H1 (cell line): ENCODE data around the gene FSIP1. TPM values are rescaled to one million over a fixed set of nuclear protein-coding genes. Genes with fewer than 3 reads are reported as not detected.

Experiments
- CTCF ChIA-PET: fragments of 300-600 bp; sonication (Branson Sonifier 250); formaldehyde crosslinking; loops from one replicate; lab custom pipeline; 2021; ENCODE audit not compliant: partially characterized antibody; lab: Charles Lee
- POLR2A ChIA-PET: fragments of 300-600 bp; sonication (Branson Sonifier 250); formaldehyde crosslinking; loops from one replicate; lab custom pipeline; 2021; ENCODE audit warnings: inconsistent platforms; ENCODE audit not compliant: partially characterized antibody; lab: Charles Lee
- DNase-seq, 2 experiments: peaks; one replicate each; pipeline versions ENCODE4 v3.0.0 to v3.0.0-alpha.2; 2010 to 2022; ENCODE audit warnings: low spot score in 2 of 2, low read depth in 1 of 2, mixed read lengths in 1 of 2
- FAIRE-seq: peaks from 2 replicates; lab custom pipeline; 2011; peaks lifted over from hg19 to GRCh38; lab: Jason Lieb, UNC
- H2AFZ ChIP-seq: 2 replicates; pipeline ENCODE4 v1.8.1; 2012; ENCODE audit warnings: low read length, inconsistent platforms
- H2AK5ac ChIP-seq: 2 replicates; pipeline ENCODE4 v1.6.1; 2013; ENCODE audit warnings: low read depth, low read length
- H2BK120ac ChIP-seq: replicated peaks from 2 replicates; pipeline ENCODE3; 2013; ENCODE audit warnings: low read depth, low read length, inconsistent platforms
- H2BK12ac ChIP-seq: 2 replicates; pipeline ENCODE4 v1.6.1; 2013; ENCODE audit warnings: low read depth, low read length
- H2BK15ac ChIP-seq: 2 replicates; pipeline ENCODE4 v1.6.1; 2013; ENCODE audit warnings: low read length
- H2BK20ac ChIP-seq: 2 replicates; pipeline ENCODE4 v1.6.1; 2013; ENCODE audit warnings: low read length
- H2BK5ac ChIP-seq: 2 replicates; pipeline ENCODE4 v1.6.1; 2013; ENCODE audit warnings: low read depth, low read length
- H3K14ac ChIP-seq: 2 replicates; pipeline ENCODE4 v1.6.1; 2013; ENCODE audit warnings: inconsistent platforms; ENCODE audit not compliant: insufficient read length
- H3K18ac ChIP-seq: 2 replicates; pipeline ENCODE4 v1.6.1; 2013; ENCODE audit warnings: low read length; ENCODE audit errors: extremely low read depth
- H3K23ac ChIP-seq: 2 replicates; pipeline ENCODE4 v1.6.1; 2013; ENCODE audit warnings: inconsistent platforms; ENCODE audit not compliant: insufficient read length
- H3K23me2 ChIP-seq: 2 replicates; pipeline ENCODE4 v1.6.1; 2013; ENCODE audit warnings: low read depth, low read length
- H3K27ac ChIP-seq: 2 replicates; pipeline ENCODE4 v1.6.1; 2011; ENCODE audit warnings: low read depth, low read length, inconsistent platforms
- H3K27me3 ChIP-seq, 4 experiments: replicated peaks in 1 of 4; 1 replicate in 1 of 4; 2 replicates in 3 of 4; pipeline versions ENCODE4 v1.6.1 to v1.8.1; 2011 to 2013; ENCODE audit warnings: low read length in 3 of 4, mild to moderate bottlenecking in 3 of 4, inconsistent platforms in 2 of 4, mixed read lengths in 2 of 4, moderate library complexity in 1 of 4; ENCODE audit not compliant: control insufficient read depth in 3 of 4, insufficient read depth in 3 of 4; ENCODE audit errors: extremely low read depth in 1 of 4
- H3K36me3 ChIP-seq, 4 experiments: 2 replicates each; pipeline versions ENCODE4 v1.6.1 to v1.8.1; 2011 to 2013; ENCODE audit warnings: mild to moderate bottlenecking in 4 of 4, low read length in 3 of 4, moderate library complexity in 2 of 4, control low read depth in 1 of 4, inconsistent platforms in 1 of 4; ENCODE audit not compliant: insufficient read depth in 4 of 4, control insufficient read depth in 2 of 4
- H3K4ac ChIP-seq: replicated peaks from 2 replicates; pipeline ENCODE3; 2013; ENCODE audit warnings: low read length, low read depth, mixed read lengths, inconsistent platforms; ENCODE audit not compliant: insufficient read length
- H3K4me1 ChIP-seq, 4 experiments: replicated peaks in 1 of 4; 1 replicate in 1 of 4; 2 replicates in 3 of 4; pipeline versions ENCODE4 v1.6.1 to v1.8.1; 2011 to 2013; ENCODE audit warnings: low read length in 3 of 4, inconsistent platforms in 2 of 4, mixed read lengths in 1 of 4; ENCODE audit not compliant: insufficient read depth in 4 of 4, control insufficient read depth in 3 of 4
- H3K4me2 ChIP-seq, 2 experiments: 2 replicates each; pipeline versions ENCODE4 v1.6.1 to v1.8.1; 2011 to 2013; ENCODE audit warnings: low read depth in 2 of 2, low read length in 2 of 2, control low read depth in 1 of 2, inconsistent platforms in 1 of 2, mild to moderate bottlenecking in 1 of 2; ENCODE audit not compliant: insufficient read depth in 1 of 2
- H3K4me3 ChIP-seq, 4 experiments: fragments of 200-600, 300-600 bp in 1 of 4; sonication (generic), shearing (Covaris generic), sonication (Bioruptor Twin) in 1 of 4; 2 replicates each; pipeline versions ENCODE4 v1.5.1 to v1.8.1; 2011 to 2016; ENCODE audit warnings: low read length in 4 of 4, low read depth in 3 of 4, control low read depth in 2 of 4, inconsistent platforms in 2 of 4, mild to moderate bottlenecking in 2 of 4, mixed read lengths in 1 of 4, moderate library complexity in 1 of 4; ENCODE audit not compliant: insufficient read depth in 2 of 4; ENCODE audit errors: extremely low read depth in 1 of 4
- H3K56ac ChIP-seq: replicated peaks from 2 replicates; pipeline ENCODE3; 2013; ENCODE audit warnings: low read depth, mild to moderate bottlenecking, mixed read lengths, low read length, inconsistent platforms; ENCODE audit not compliant: insufficient read length
- H3K79me1 ChIP-seq: 2 replicates; pipeline ENCODE4 v1.6.1; 2013; ENCODE audit warnings: low read depth, low read length, control low read depth
- H3K79me2 ChIP-seq, 2 experiments: 2 replicates each; pipeline versions ENCODE4 v1.6.1 to v1.8.1; 2012 to 2013; ENCODE audit warnings: low read length in 2 of 2, mild to moderate bottlenecking in 2 of 2, inconsistent platforms in 1 of 2; ENCODE audit not compliant: insufficient read depth in 2 of 2, control insufficient read depth in 1 of 2
- H3K9ac ChIP-seq, 4 experiments: replicated peaks in 1 of 4; 1 replicate in 1 of 4; 2 replicates in 3 of 4; pipeline versions ENCODE4 v1.6.1 to v1.8.1; 2011 to 2013; ENCODE audit warnings: low read depth in 3 of 4, low read length in 3 of 4, control low read depth in 2 of 4, mild to moderate bottlenecking in 2 of 4, moderate library complexity in 2 of 4, inconsistent platforms in 1 of 4; ENCODE audit errors: extremely low read depth in 1 of 4
- H3K9me3 ChIP-seq, 2 experiments: 2 replicates each; pipeline versions ENCODE4 v1.6.1 to v1.8.1; 2012 to 2013; ENCODE audit warnings: mild to moderate bottlenecking in 2 of 2, moderate library complexity in 2 of 2, control low read depth in 1 of 2, inconsistent platforms in 1 of 2, low read depth in 1 of 2, low read length in 1 of 2, mixed read lengths in 1 of 2; ENCODE audit not compliant: insufficient read depth in 2 of 2
- H4K20me1 ChIP-seq, 2 experiments: replicated peaks in 1 of 2; 2 replicates each; pipeline versions ENCODE3 to v1.8.1; 2011 to 2013; ENCODE audit warnings: inconsistent platforms in 2 of 2, low read length in 2 of 2, mild to moderate bottlenecking in 1 of 2; ENCODE audit not compliant: insufficient read depth in 2 of 2, control insufficient read depth in 1 of 2
- H4K5ac ChIP-seq: 2 replicates; pipeline ENCODE4 v1.6.1; 2013; ENCODE audit warnings: low read length, low read depth, mixed read lengths, inconsistent platforms; ENCODE audit not compliant: insufficient read length
- H4K8ac ChIP-seq: 2 replicates; pipeline ENCODE4 v1.8.0; 2013; ENCODE audit warnings: mild to moderate bottlenecking, moderate library complexity, low read length, inconsistent platforms; ENCODE audit not compliant: insufficient read depth; ENCODE audit errors: extremely low read depth
- H4K91ac ChIP-seq: replicated peaks from 2 replicates; pipeline ENCODE3; 2013; ENCODE audit warnings: low read length, mixed read lengths, inconsistent platforms; ENCODE audit not compliant: insufficient read length
- ATF2 ChIP-seq: IDR thresholded peaks from 2 replicates; pipeline ENCODE4 v1.6.1; 2012; ENCODE audit warnings: low read length, inconsistent platforms
- CBX8 ChIP-seq: fragments of 300-800, 300-1000 bp; sonication (generic); IDR thresholded peaks from 2 replicates; pipeline ENCODE4 v1.7.1; 2016; ENCODE audit warnings: low read depth, low read length, borderline replicate concordance
- EZH2 ChIP-seq: fragments of 200-600 bp; sonication (generic); IDR thresholded peaks from 2 replicates; pipeline ENCODE4 v1.7.1; 2012; ENCODE audit warnings: low read depth, mild to moderate bottlenecking, moderate library complexity, low read length, inconsistent platforms; ENCODE audit not compliant: severe bottlenecking
- HDAC6 ChIP-seq: IDR thresholded peaks from one replicate; pipeline ENCODE4 v1.7.1; 2012; ENCODE audit warnings: low read depth, mild to moderate bottlenecking, inconsistent platforms, low read length, moderate library complexity
- NANOG ChIP-seq: IDR thresholded peaks from 2 replicates; pipeline ENCODE4 v1.6.1; 2011; ENCODE audit warnings: low read length, low read depth, mild to moderate bottlenecking, inconsistent platforms; ENCODE audit not compliant: insufficient read depth, poor library complexity, severe bottlenecking
- RNF2 ChIP-seq: fragments of 200-900, 300-1000 bp; sonication (generic); IDR thresholded peaks from 2 replicates; pipeline ENCODE4 v1.7.1; 2016; ENCODE audit warnings: borderline replicate concordance, low read depth, mild to moderate bottlenecking, antibody characterized with exemption, low read length; ENCODE audit not compliant: poor library complexity, severe bottlenecking; ENCODE audit errors: missing control alignments
- SIN3A ChIP-seq, 2 experiments: IDR thresholded peaks in 1 of 2; conservative IDR thresholded peaks in 1 of 2; 2 replicates each; pipeline ENCODE4 v1.6.1; 2011 to 2012; ENCODE audit warnings: low read length in 2 of 2, improper control_type of control experiment in 1 of 2, low read depth in 1 of 2, mild to moderate bottlenecking in 1 of 2
- SIX5 ChIP-seq: IDR thresholded peaks from 2 replicates; pipeline ENCODE4 v1.6.1; 2011; ENCODE audit warnings: mild to moderate bottlenecking, low read depth, low read length
- SRF ChIP-seq: IDR thresholded peaks from 2 replicates; pipeline ENCODE4 v1.6.1; 2011; ENCODE audit warnings: mild to moderate bottlenecking, low read depth, low read length, moderate library complexity
- WGBS, 2 experiments: shearing (Covaris generic) in 1 of 2; methylation state at CpG; one replicate each; pipeline versions ENCODE4 v1.1.6 to v1.1.7; 2013 to 2015; ENCODE audit warnings: low lambda C conversion rate in 2 of 2, mixed read lengths in 2 of 2, inconsistent platforms in 1 of 2, low coverage in 1 of 2, missing lambda C conversion rate in 1 of 2; ENCODE audit not compliant: insufficient replicate concordance in 2 of 2, insufficient coverage in 1 of 2, insufficient read length in 1 of 2; ENCODE audit errors: extremely low coverage in 1 of 2, missing lambda C conversion rate in 1 of 2; 5-methylcytosine and 5-hydroxymethylcytosine counted together
- polyA plus RNA-seq, 7 experiments: library from polyadenylated mRNA; depleted of rRNA in 3 of 7; stranded (reverse) in 5 of 7; unstranded in 2 of 7; fragments of >200 nt in 5 of 7; fragments of 200-250 nt in 2 of 7; gene quantifications; 1 replicate in 5 of 7; 2 replicates in 1 of 7; 4 replicates in 1 of 7; pipeline versions ENCODE4 v1.2.1 to v1.2.3, GENCODE V29; 2011 to 2013; ENCODE audit warnings: missing spikeins in 2 of 7, mixed read lengths in 2 of 7
- total RNA-seq: library from RNA; stranded (reverse); fragmentation: NEBNext Ultra II Directional; extraction: Animal tissue kit (Norgen Biotek cat#: 25700); gene quantifications from 2 replicates; pipeline ENCODE4 v1.2.1, GENCODE V29; 2021

The FSIP1 gene
- total and polyA plus RNA-seq, 2 of the 8 experiments (the other 6 are each of a cell fraction or from before 2014, with no cell fraction given), result 0.18 to 1.3 TPM

GRCh38 chr15:39623529-39623931 lies 159.1 kb downstream of the FSIP1 start:
- H3K4me3 ChIP-seq, result no peak overlapping the region
- H3K56ac ChIP-seq, result no peak overlapping the region
- H3K27ac ChIP-seq, result no peak overlapping the region
- no peaks in the 10 kb centered on the region for H3K23me2 ChIP-seq
- H3K4me2 ChIP-seq, result no peak overlapping the region
- H3K9me3 ChIP-seq, result no peaks in the 10 kb centered on the region
- H2BK120ac ChIP-seq, result no peak overlapping the region
- TF ChIP-seq SIN3A (conservative IDR thresholded peaks at IDR 0.05 in 1 of 2, IDR thresholded peaks at IDR 0.05 in 1 of 2; ENCODE audit: low read depth in 1 of 2, low read length in 2 of 2) (no peak), EZH2 (no peak), NANOG (no peak), HDAC6 (no peak), ATF2 (no peak), SIX5 (no peak), RNF2 (no peak), SRF (no peak), CBX8 (no peak)
- H4K8ac ChIP-seq, result no peak overlapping the region
- no peak overlapping the region for H4K91ac ChIP-seq
- ChIA-PET CTCF (interaction anchor here (0.9 to 3.7 kb wide), 2 partner anchors 21 to 85 kb away, joined by 3 to 13 read pairs; no protein-coding TSS in a partner anchor), POLR2A (no interaction called here)
- no peaks in the 10 kb centered on the region for H3K79me1 ChIP-seq
- no peak overlapping the region for H3K18ac ChIP-seq
- no peak overlapping the region for H3K23ac ChIP-seq
- DNase-seq (no peak), FAIRE-seq (no peak)
- H2BK5ac ChIP-seq, result no peak overlapping the region
- 85% methylated on average over 4 of the region's 4 CpGs; no CpG with 5 or more reads in 1 of the 2 experiments for WGBS, 2 experiments
- no peaks in the 10 kb centered on the region; a peak in 2 of 7 replicates for H3K4me1 ChIP-seq
- H3K4ac ChIP-seq, result no peak overlapping the region
- H3K79me2 ChIP-seq, result no peaks in the 10 kb centered on the region
- no peaks in the 10 kb centered on the region for H3K27me3 ChIP-seq
- H2BK15ac ChIP-seq, result no peak overlapping the region
- no peak overlapping the region for H2BK12ac ChIP-seq
- no peak overlapping the region for H3K9ac ChIP-seq
- H2AK5ac ChIP-seq, result no peak overlapping the region
- H2BK20ac ChIP-seq, result no peak overlapping the region
- no peaks in the 10 kb centered on the region for H4K20me1 ChIP-seq
- no peak overlapping the region for H2AFZ ChIP-seq
- no peaks in the 10 kb centered on the region for H3K36me3 ChIP-seq
- H3K14ac ChIP-seq, result no peak overlapping the region
- H4K5ac ChIP-seq, result no peak overlapping the region
